Cardiac muscle cell (in vitro differentiated cells and primary cell): ENCODE data around the gene SLC9A9. TPM values are rescaled to one million over a fixed set of nuclear protein-coding genes. Genes with fewer than 3 reads are reported as not detected.

Experiments
- DNase-seq, 2 donors: peaks; one replicate each; pipeline versions ENCODE4 v3.0.0 to v3.0.0-alpha.2; 2010 to 2017; ENCODE audit warnings: low read depth in 1 of 2, low spot score in 1 of 2
- H3K27ac ChIP-seq: fragments of 200-600 bp; sonication (generic); 2 replicates; pipeline ENCODE4 v1.5.1; 2016
- H3K27me3 ChIP-seq: fragments of 200-600 bp; sonication (generic); 2 replicates; pipeline ENCODE4 v1.6.0; 2016; ENCODE audit warnings: control low read depth
- H3K36me3 ChIP-seq: fragments of 200-600 bp; sonication (generic); 2 replicates; pipeline ENCODE4 v1.5.1; 2016; ENCODE audit warnings: control low read depth
- H3K4me1 ChIP-seq: fragments of 200-600 bp; sonication (generic); 2 replicates; pipeline ENCODE4 v1.8.1; 2017; ENCODE audit warnings: low read depth, mild to moderate bottlenecking, mixed run types
- H3K4me3 ChIP-seq: fragments of 200-600 bp; sonication (generic); 2 replicates; pipeline ENCODE4 v1.5.1; 2016; ENCODE audit warnings: mild to moderate bottlenecking
- H3K9me3 ChIP-seq: fragments of 200-600 bp; sonication (generic); 2 replicates; pipeline ENCODE4 v1.5.1; 2017; ENCODE audit warnings: low read depth, mild to moderate bottlenecking, control low read depth
- polyA plus RNA-seq: library from polyadenylated mRNA; unstranded; fragments of >200 nt; fragmentation: Nextera tagmentation; extraction: Ambion mirVana; gene quantifications from 2 replicates; pipeline ENCODE4 v1.2.1, GENCODE V29; 2016
- total RNA-seq: library from RNA; depleted of rRNA; stranded (reverse); fragments of >200 nt; gene quantifications from 2 replicates; pipeline ENCODE4 v1.2.3, GENCODE V29; 2016
- TF ChIP-seq, protein P1 (sequence below): IDR thresholded peaks from 2 replicates; pipeline ENCODE4 v1.5.1; 2012; ENCODE audit warnings: low read depth, mild to moderate bottlenecking, low read length

The SLC9A9 gene
- total and polyA plus RNA-seq, 2 experiments from 2014 or later, result 0.73 to 1.5 TPM

DNA sequence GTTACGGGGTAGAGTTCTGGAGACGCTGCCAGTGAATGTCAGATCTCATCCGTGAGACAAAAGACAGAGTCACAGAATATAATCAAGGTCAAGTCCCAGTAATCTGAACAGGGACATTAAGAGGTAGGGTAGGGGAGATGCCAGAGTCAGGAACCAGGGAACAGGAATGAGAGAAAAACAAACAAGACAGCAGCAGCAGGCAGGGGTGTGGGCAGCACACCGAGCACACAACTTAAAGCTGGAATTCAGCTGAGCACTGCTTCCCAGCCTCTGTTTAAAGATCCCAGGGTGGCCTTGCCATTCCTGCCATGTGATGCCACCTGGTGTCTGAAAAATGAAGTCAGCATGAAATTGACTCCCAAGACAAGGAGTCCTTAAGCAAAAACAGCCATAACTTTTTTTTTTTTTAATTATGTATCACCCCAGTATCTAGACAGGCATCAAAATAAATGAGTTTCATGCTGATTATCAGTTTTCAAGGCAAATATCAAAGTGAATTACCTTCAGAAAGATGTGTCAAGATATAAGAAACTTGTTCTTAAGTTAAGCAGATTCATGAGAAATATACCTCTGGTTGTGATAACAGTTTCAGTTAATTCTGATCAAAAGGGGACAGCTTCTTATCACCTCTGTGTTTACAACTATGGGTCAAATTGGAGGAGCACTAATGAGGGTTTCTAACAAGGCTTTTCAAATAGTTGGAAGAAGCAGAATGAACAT lies 203.7 kb downstream of the SLC9A9 start:
- H3K4me3 ChIP-seq, result no peak overlapping the region
- TF ChIP-seq, protein P1, sequence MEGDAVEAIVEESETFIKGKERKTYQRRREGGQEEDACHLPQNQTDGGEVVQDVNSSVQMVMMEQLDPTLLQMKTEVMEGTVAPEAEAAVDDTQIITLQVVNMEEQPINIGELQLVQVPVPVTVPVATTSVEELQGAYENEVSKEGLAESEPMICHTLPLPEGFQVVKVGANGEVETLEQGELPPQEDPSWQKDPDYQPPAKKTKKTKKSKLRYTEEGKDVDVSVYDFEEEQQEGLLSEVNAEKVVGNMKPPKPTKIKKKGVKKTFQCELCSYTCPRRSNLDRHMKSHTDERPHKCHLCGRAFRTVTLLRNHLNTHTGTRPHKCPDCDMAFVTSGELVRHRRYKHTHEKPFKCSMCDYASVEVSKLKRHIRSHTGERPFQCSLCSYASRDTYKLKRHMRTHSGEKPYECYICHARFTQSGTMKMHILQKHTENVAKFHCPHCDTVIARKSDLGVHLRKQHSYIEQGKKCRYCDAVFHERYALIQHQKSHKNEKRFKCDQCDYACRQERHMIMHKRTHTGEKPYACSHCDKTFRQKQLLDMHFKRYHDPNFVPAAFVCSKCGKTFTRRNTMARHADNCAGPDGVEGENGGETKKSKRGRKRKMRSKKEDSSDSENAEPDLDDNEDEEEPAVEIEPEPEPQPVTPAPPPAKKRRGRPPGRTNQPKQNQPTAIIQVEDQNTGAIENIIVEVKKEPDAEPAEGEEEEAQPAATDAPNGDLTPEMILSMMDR, result peak; percentile 66
- peak overlapping the region; percentile 33 for H3K27ac ChIP-seq
- no peaks in the 10 kb centered on the region for H3K36me3 ChIP-seq
- no peaks in the 10 kb centered on the region for H3K27me3 ChIP-seq
- no peaks in the 10 kb centered on the region for H3K9me3 ChIP-seq
- peak; percentile 83 to 90 for DNase-seq
- peaks cover 6% of the 10 kb centered on the region for H3K4me1 ChIP-seq

DNA sequence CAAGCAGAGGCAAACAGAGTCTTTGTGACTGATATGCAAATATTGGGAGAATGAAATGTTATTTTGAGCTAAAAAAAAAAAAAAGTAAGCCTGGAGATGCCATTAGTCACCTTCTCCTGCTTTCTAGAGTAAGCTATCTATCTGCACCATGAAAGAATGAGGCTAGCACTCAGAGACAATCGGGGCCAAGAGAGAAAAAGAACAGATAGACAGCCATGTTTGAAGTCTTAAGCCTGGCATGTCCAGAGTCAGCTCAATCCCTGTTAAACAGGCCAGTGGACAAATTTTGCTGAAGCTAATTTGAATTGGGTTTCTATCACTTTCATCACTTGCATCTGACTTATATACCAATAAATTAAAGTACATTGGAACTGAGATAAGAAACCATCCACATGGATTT lies 204.4 kb downstream of the SLC9A9 start:
- DNase-seq, result no peak
- Histone ChIP-seq H3K36me3 (no peaks in the 10 kb centered on the region), H3K4me1 (peaks cover 6% of the 10 kb centered on the region), H3K27me3 (no peaks in the 10 kb centered on the region), H3K4me3 (no peak overlapping the region), H3K27ac (peak overlapping the region; percentile 33), H3K9me3 (no peaks in the 10 kb centered on the region)
- TF ChIP-seq, protein P1, result no peak

DNA sequence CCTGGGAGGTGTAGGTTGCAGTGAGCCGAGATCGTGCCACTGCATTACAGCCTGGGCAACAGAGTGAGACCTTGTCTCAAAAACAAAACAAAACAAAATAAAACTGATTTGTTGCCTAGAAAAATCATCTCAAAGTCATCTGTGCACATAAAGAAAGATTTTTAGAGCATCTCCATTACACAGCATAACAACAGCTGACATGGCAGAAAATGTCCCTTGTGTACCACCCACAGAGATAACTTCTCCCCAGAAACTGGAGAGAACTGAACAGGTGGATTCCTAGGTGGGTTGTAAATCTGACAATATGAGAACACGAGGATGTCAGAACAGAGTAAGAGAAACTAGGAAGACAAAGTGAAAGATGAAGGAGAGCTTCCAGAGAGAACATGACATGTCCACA lies 207.5 kb downstream of the SLC9A9 start:
- H3K4me3 ChIP-seq, result no peak overlapping the region
- no peak overlapping the region for H3K27ac ChIP-seq
- H3K9me3 ChIP-seq, result no peaks in the 10 kb centered on the region
- TF ChIP-seq, protein P1, result no peak
- no peaks in the 10 kb centered on the region for H3K27me3 ChIP-seq
- no peaks in the 10 kb centered on the region for H3K36me3 ChIP-seq
- DNase-seq, result no peak
- peaks cover 6% of the 10 kb centered on the region for H3K4me1 ChIP-seq

DNA sequence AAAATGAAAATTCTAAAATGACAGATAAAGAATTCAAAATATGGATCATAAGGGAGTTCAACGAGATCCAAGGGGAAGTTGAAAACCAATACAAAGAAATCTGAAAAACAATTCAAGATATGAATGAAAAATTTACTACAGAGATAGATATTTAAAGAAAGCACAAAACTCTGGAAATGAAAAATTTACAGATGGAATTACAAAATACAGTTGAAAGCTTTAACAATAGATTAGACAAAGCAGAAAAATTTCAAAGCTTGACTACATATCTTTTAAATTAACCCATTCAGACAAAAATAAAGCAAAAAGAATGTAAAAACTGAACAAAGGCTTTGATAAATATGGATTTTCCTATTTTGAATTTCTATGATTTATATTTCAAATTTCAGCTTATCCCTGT lies 211.1 kb downstream of the SLC9A9 start:
- H3K4me3 ChIP-seq, result no peak overlapping the region

DNA sequence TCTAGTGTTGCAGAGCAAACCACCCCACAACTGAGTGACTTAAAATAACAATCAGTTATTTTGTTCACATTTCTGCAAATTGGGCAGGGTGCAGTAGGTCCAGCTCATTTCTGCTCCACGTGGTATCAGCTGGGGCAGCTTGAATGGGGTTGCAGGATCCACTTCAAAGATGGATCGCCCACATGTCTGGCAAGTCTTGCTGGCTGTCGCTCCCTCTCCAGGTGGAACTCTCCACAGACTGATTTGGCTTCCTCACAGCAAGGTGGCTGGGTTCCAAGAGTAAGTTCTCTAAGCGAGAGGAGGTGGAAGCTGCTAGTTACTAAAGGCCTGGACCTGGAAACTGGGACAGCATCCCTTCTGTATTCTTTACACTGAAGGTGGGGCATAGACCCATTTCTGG lies 213.3 kb downstream of the SLC9A9 start:
- Histone ChIP-seq H3K4me1 (no peaks in the 10 kb centered on the region), H3K36me3 (no peaks in the 10 kb centered on the region), H3K27ac (no peak overlapping the region), H3K4me3 (no peak overlapping the region), H3K27me3 (no peaks in the 10 kb centered on the region), H3K9me3 (no peaks in the 10 kb centered on the region)
- TF ChIP-seq, protein P1, result no peak
- DNase-seq, result no peak

More for the DNA sequence above, 211.1 kb downstream of the SLC9A9 start:
- Histone ChIP-seq H3K36me3 (no peaks in the 10 kb centered on the region), H3K9me3 (no peaks in the 10 kb centered on the region), H3K27me3 (no peaks in the 10 kb centered on the region), H3K27ac (no peak overlapping the region), H3K4me1 (no peaks in the 10 kb centered on the region)
- TF ChIP-seq, protein P1, result no peak
- no peak for DNase-seq
